Gastrocnemius medialis (tissue), 4 donors: ENCODE results near the gene ADAM22. TPM values are rescaled to one million over a fixed set of nuclear protein-coding genes. Genes with fewer than 3 reads are reported as not detected.

Experiments
- ATAC-seq, 2 donors: fragments of 150-250 bp; one replicate each; pipeline ENCODE4 v1.9.1; 2016
- DNase-seq, 2 donors: peaks; one replicate each; pipeline ENCODE4 v3.0.0-alpha.2; 2019
- H3K27ac ChIP-seq, 4 donors: fragments of 200-600 bp; sonication (generic); 1 replicate in 1 of 4; 2 replicates in 3 of 4; pipeline ENCODE4 v1.5.1; 2016 to 2018; ENCODE audit warnings: mild to moderate bottlenecking in 2 of 4, moderate library complexity in 1 of 4
- H3K27me3 ChIP-seq, 3 donors: fragments of 200-600 bp; sonication (generic) in 2 of 3; 1 replicate in 1 of 3; 2 replicates in 2 of 3; pipeline versions ENCODE4 v1.5.1 to v1.6.0; 2016 to 2019; ENCODE audit warnings: mild to moderate bottlenecking in 1 of 3, moderate library complexity in 1 of 3
- H3K36me3 ChIP-seq, 2 donors: fragments of 200-600 bp; sonication (generic) in 1 of 2; one replicate each; pipeline ENCODE4 v1.5.1; 2017 to 2018
- H3K4me1 ChIP-seq, 2 donors: fragments of 200-600 bp; sonication (generic) in 1 of 2; one replicate each; pipeline ENCODE4 v1.5.1; 2016 to 2017; ENCODE audit warnings: mild to moderate bottlenecking in 2 of 2
- H3K4me3 ChIP-seq, 4 donors: fragments of 200-600 bp; sonication (generic) in 3 of 4; 1 replicate in 1 of 4; 2 replicates in 3 of 4; pipeline ENCODE4 v1.5.1; 2016 to 2019; ENCODE audit warnings: mild to moderate bottlenecking in 2 of 4
- H3K9me3 ChIP-seq, 3 donors: fragments of 200-600 bp; sonication (generic) in 2 of 3; 1 replicate in 1 of 3; 2 replicates in 2 of 3; pipeline ENCODE4 v1.5.1; 2016 to 2019
- CTCF ChIP-seq, 5 experiments: fragments of 450-650 bp in 3 of 5; fragments of 200-600 bp in 2 of 5; sonication (generic) in 2 of 5; IDR thresholded peaks in 4 of 5; conservative IDR thresholded peaks in 1 of 5; 1 replicate in 4 of 5; 2 replicates in 1 of 5; pipeline ENCODE4 v1.5.1; 2016 to 2019; ENCODE audit warnings: antibody characterized with exemption in 5 of 5, mild to moderate bottlenecking in 3 of 5, moderate library complexity in 3 of 5
- POLR2A ChIP-seq, 2 donors: fragments of 450-650 bp; IDR thresholded peaks; one replicate each; pipeline ENCODE4 v1.6.1; 2017; ENCODE audit warnings: antibody characterized with exemption in 2 of 2, mild to moderate bottlenecking in 2 of 2, moderate library complexity in 2 of 2
- in situ Hi-C, 4 donors: fragments of 200-750 bp; cut with MboI; loops; one replicate each; pipeline versions ENCODE4 v1.15.0 to v1.8.0; 2017; ENCODE audit warnings: low sequenced_read_pairs in 4 of 4
- intact Hi-C: fragments of 100-400 bp; cut with DNase I; formaldehyde crosslinking; loops from one replicate; pipeline ENCODE4 v1.15.1; 2023; ENCODE audit warnings: low total_unique reads
- total RNA-seq, 4 donors: library from RNA; depleted of rRNA; stranded (reverse); fragments of >200 nt; gene quantifications; one replicate each; pipeline versions ENCODE4 v1.1.0 to v1.2.3, GENCODE V29; 2016

Gene ADAM22
- total RNA-seq, 4 donors from 2014 or later = 0.07 to 0.31 (median 0.14) TPM

DNA sequence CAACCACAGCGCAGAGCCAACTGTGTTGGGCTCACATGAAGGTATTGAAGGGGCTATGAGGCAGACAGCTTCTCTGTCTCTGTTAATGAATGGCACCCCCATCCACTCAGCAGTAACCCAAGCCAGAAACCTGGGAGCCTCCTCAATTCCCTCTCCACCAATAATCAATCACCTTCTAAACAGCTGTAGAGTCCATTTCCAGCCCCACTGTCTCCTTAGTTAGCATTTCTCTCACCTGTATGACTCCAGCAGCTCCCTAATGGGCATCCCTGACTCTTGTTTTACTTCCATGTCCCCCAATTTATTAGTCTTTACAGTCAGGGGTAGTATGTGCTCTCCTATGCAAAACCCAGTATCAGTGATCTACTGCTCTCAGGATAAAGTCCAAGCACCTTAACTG lies 278.9 kb downstream of the ADAM22 start:
- Histone ChIP-seq H3K27ac (no peak overlapping the region), H3K4me1 (peaks cover 0 to 3% of the 10 kb centered on the region in 2 donors), H3K4me3 (no peak overlapping the region), H3K27me3 (no peaks in the 10 kb centered on the region), H3K36me3 (peaks cover 2 to 26% of the 10 kb centered on the region in 2 donors), H3K9me3 (no peaks in the 10 kb centered on the region)
- ATAC-seq (no peak), DNase-seq (no peak)
- TF ChIP-seq POLR2A (IDR thresholded peaks at IDR 0.05) = no peak
- TF ChIP-seq CTCF (IDR thresholded peaks at IDR 0.05 in 4 of 5, conservative IDR thresholded peaks at IDR 0.05 in 1 of 5) = no peak
- intact Hi-C loops = no loop called here
- in situ Hi-C loops = loop anchor here in 1 of 4 donors (25.0 kb wide), 1 partner anchor 326 kb away; the partner anchor contains the start of genes DBF4 and SLC25A40

DNA sequence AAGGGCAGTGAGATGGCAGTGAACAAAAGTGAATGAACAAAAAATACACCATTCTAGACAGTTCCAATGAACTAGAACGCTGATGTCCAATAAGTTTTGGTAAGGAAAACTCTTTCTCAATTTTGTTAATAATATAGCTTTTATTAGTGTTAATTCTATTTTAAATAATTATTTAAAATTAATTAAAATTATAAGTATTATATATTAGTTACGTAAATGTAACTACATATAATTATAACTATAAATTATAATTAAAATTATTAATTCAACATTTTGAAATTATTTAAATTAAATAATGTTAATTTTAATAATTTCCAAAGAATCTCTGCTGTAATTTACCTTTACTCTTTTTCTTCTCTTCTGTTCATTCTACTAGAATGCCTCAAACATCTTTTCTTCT lies 280.4 kb downstream of the ADAM22 start:
- DNase-seq (no peak), ATAC-seq (no peak)
- in situ Hi-C loops = loop anchor here in 1 of 4 donors (25.0 kb wide), 1 partner anchor 327 kb away; the partner anchor contains the start of genes DBF4 and SLC25A40
- H3K4me1 ChIP-seq = peaks cover 2 to 16% of the 10 kb centered on the region in 2 donors
- H3K36me3 ChIP-seq = peaks cover 2 to 11% of the 10 kb centered on the region in 2 donors
- intact Hi-C loops = no loop called here
- TF ChIP-seq POLR2A (IDR thresholded peaks at IDR 0.05) (no peak), CTCF (IDR thresholded peaks at IDR 0.05 in 4 of 5, conservative IDR thresholded peaks at IDR 0.05 in 1 of 5) (no peak)
- H3K4me3 ChIP-seq = no peak overlapping the region
- H3K27me3 ChIP-seq = no peaks in the 10 kb centered on the region
- H3K27ac ChIP-seq = no peak overlapping the region
- no peaks in the 10 kb centered on the region for H3K9me3 ChIP-seq

- no peak for TF ChIP-seq POLR2A (IDR thresholded peaks at IDR 0.05)
- no peak for TF ChIP-seq CTCF (IDR thresholded peaks at IDR 0.05 in 4 of 5, conservative IDR thresholded peaks at IDR 0.05 in 1 of 5)
- H3K9me3 ChIP-seq = no peaks in the 10 kb centered on the region
- H3K27ac ChIP-seq = no peak overlapping the region
- intact Hi-C loops = no loop called here
- ATAC-seq = no peak
- H3K4me1 ChIP-seq = peaks cover 2 to 16% of the 10 kb centered on the region in 2 donors
- H3K4me3 ChIP-seq = no peak overlapping the region
- H3K36me3 ChIP-seq = peaks cover 2 to 6% of the 10 kb centered on the region in 2 donors
- no peaks in the 10 kb centered on the region for H3K27me3 ChIP-seq
- no peak for DNase-seq
- in situ Hi-C loops = loop anchor here in 1 of 4 donors (25.0 kb wide), 1 partner anchor 328 kb away; the partner anchor contains the start of genes DBF4 and SLC25A40
Observed at GRCh38 chr7:88215295-88215694, 281.2 kb downstream of the ADAM22 start.

GRCh38 chr7:88216276-88216675 lies 282.2 kb downstream of the ADAM22 start:
- peaks cover 2 to 6% of the 10 kb centered on the region in 2 donors for H3K36me3 ChIP-seq
- ATAC-seq (no peak), DNase-seq (no peak)
- no peaks in the 10 kb centered on the region for H3K9me3 ChIP-seq
- H3K4me3 ChIP-seq = no peak overlapping the region
- TF ChIP-seq POLR2A (IDR thresholded peaks at IDR 0.05) = no peak
- no peak for TF ChIP-seq CTCF (IDR thresholded peaks at IDR 0.05 in 4 of 5, conservative IDR thresholded peaks at IDR 0.05 in 1 of 5)
- H3K4me1 ChIP-seq = peaks cover 2 to 16% of the 10 kb centered on the region in 2 donors
- in situ Hi-C loops (loop anchor here in 1 of 4 donors (25.0 kb wide), 1 partner anchor 329 kb away; the partner anchor contains the start of genes DBF4 and SLC25A40), intact Hi-C loops (no loop called here)
- H3K27me3 ChIP-seq = no peaks in the 10 kb centered on the region
- no peak overlapping the region for H3K27ac ChIP-seq
